ENCODE results near the gene GSG1L.

GSG1L gene

DNA sequence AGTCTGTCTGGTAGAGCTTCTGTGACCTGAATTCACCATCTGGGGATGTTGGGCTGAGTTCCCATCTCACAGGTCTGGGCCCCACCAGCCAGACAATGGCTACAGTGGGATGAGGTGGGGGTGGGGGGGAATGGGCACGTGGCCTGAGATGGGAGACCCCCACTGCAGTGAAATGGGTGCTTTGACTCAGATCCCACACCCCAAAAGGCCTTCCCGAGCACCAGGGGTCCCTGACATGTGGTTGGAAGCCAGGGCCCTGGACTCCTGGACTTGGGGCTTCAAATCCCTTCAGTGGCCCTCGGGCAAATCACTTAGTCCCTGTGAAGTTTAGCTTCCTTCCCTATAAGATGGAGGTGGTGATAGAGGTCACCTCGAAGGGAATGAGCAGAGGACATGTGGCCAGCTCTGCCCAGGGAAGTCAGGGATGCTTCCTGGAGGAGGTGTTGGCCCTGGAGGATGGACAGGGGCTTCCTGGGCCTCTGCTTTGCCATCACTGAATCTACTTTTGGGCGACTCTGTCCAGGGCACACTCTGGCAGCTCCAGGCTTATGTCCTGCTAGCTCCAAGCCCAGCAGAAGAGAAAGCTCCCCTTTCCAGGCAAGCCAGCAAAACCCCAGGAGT, 295.4 kb downstream of the GSG1L start:
- no peak for DNase-seq

DNA sequence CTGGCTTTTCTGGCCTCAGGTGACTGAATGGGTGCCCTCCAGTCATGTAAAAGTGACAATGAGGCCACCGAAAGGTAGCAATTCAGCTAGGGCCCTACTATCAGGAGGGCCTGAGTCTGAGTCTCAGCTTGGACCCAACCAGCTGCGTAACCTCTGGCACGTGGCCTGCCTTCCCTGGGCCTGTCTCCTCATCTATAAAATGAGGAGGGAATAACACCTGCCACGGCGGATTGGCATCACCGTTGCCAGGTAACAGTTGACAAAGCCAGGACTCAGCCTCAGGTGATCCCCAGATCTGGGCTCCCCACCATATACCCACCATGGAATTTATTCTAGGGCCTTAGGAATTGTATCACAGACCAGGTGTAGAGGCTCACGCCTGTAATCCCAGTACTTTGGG, 296.4 kb downstream of the GSG1L start:
- no peak for DNase-seq

DNA sequence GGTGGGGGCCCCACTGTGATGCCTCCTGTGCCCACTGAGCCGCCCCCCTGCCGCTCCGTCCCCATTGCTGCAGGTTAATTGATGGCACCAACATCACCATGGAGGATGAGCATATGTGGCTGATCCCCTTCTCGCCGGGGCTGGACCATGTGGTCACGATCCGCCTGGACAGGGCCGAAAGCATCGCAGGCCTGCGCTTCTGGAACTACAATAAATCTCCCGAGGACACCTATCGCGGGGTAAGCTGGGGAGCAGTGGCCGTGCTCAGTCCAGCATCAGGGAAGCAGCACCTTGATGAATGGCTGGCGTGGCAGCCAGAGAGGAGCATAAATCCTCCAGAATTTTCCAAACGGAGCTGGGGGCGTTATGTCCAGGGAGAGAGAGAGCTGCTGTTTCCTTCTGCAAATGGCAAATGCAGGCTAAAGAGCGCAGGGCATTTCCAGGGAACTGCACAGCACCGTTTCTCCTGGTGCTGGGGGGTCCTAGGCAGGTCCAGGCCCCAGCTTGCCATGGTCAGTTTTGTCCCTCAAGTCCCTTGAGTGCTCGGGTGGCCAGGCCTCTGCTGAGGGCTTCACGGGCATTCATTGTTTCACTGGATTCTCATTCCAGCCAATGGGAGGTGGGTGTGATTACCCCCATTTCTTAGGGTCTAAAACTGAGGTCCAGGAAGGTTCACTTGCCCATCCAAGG, 297.1 kb downstream of the GSG1L start:
- no peak for DNase-seq

DNA sequence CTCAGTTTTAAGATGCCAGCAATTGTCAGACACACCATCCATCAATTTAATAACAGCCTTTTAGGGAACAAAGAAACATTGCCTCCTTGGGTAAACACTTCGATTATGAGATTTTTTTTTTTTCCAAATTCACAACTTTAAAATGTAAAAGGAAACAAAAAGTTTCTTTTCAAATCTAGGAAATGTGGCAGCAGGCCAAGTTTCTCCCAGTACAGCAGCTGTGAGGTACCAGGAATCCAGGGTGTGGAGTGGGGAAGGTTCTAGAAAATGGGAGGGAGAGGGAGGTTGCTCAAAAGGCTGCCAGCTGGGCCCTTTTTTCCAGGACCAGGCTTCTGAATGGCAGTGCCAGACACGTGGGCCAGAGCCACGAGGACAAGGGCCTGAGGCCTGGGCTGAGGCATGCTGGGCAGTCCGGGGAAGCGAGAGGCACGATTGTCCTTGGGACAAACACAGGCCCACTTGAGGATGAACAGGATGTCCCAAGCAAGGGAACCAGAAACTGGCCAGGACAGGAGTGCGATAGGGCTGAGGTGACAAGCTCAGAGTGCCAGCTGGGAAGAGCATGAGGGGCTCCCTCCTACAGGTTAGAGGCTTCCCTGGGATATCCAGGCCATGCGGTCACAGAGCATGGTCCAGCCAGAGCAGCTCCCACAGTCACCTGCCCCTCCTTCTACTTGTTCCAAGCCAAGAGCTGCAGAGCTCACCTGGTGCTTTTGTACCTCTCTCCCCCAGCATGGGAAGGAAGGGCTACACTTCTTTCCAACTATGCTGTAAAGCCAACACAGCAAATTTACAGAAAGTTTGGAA, 298.4 kb downstream of the GSG1L start:
- no peak for DNase-seq

DNA sequence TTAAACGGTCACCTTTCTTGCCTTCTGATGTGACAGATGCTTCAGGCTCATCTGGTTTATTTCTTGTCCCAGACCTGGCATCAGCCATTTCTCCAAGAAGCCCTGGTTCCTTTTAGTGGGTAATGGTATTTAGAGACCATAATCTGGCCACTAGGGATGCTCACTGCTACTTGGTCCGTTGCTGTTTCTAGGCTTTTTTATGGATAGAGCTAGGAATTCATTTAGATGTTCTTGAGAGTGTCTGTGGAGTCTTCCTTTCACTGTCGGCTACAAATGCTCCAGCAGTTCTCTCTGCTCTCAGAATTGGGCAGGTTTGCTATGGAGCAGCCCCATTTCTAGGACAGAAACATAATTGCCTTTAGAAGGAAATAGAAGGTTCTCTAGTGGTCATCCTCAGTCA, 299.1 kb downstream of the GSG1L start:
- no peak for DNase-seq

DNA sequence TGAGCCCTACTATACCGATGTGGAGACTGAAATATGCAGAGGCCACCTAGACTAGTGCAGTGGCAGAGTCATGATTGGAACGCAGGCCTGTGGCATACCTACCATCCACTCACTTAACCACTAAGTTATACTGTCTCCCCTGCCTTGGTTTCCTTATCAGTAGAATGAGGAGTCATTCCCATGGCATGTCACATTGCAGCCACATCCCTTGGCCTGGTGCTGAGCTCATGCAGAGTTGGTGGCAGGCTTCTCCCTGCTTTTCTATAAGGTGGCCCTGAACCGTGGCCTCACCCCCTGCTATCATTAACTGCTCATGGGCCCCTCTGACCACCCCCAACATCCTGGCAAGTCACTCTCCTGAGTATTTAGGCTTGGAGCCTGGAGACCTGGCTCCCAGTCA, 301.1 kb downstream of the GSG1L start:
- no peak for DNase-seq

DNA sequence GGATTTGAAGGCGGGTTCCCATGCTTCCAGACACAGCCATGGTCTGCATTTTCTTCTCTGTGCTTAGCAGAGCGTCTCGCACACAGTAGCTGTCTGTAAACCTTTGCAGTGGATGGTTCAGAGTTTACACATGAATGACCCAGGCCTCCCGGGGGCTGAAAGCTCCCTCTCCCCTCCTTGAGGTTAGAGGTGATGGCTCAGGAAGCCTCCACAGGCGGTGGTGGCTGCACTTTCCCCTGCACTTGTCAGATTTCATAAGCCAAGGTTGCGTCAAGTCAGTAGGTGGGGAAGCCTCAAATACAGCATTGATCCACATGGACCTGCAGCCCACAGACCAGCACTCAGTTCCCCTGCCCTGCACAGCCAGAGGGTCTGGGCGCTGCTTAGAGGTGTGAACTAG, 301.7 kb downstream of the GSG1L start:
- no peak for DNase-seq

DNA sequence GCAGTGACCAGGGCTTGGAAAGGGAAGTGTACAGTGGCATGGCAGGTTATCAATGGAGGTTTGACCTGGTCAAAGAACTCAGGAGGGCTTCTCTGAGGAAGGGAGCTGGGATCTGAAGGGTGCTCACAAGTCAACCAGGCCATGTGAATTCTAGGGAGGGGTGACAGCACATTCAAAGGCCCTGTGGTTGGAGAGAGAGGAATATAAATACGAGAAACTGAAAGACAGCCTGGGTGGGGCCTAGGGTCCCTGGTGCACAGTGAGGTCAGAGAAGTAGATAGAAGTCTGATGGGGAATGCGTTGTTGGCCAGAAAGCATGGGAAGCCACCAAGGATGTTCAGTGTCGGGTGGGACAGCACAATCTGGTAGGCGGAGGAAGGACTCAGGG, 302.7 kb downstream of the GSG1L start:
- no peak for DNase-seq

DNA sequence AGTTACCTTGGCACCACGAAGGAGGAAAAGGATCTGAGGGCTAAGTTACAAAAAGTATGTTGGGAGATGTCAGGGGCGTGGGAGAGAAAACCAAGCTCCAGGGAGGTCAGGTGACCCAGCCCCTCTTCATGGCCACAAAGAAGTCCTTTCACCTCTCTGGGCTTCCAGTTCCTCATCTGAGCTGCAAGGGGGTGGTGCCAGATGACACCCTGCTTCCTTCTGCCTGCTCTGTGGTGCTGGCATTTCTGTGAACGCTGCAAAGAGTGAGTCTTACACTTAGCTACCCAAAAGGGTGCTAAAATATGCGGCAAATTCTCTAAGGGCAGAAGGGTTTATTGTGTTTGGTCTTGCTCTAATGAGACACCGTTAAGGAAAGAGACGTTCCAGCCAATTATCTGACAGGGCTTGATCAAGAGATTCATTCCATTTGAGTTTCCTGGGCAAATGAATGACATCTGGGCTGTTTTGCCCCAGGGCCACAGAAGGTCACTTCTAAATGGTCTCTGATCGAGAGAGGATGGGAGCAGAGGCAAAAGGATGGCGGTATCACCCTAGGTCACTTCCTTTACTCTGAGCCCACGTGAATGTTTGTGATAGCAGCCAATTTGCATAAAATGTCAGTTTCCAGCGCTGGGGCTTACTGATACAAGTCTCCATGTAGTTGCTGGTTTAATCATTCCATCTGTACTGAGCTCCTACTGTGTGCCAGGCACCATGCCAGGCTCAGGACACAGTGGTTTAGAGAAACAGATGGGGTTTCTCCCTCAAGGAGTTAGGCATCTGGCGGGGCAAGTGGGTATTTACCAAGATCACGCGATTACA, 303.3 kb downstream of the GSG1L start:
- no peak for DNase-seq

DNA sequence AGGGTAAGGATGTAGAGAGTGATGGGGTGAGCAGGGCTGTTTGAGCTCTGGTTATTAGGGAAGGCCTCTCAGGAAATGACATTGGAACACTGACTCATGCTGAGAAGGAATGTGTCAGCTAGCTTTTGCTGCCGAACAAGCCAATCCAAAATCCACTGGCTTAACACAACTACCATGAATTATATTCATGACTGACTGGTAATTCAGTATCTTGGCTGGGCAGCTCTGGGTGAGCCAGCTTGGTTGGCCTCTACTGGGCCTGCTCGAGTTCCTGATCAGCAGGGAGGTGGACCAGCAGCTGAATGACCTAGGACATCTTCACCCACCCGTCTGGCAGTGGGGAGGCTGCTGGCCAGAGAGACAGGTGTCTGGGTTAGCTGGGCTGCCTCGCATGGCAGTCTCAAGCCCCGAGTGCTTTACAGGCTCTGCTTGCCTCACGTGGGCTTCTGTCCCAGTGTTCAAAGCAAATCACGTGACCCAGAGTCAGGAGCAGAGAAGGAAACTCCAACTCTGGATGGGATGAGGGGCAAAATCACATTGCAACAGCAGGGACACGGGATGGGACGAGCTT, 304.1 kb downstream of the GSG1L start:
- DNase-seq = no peak

DNA sequence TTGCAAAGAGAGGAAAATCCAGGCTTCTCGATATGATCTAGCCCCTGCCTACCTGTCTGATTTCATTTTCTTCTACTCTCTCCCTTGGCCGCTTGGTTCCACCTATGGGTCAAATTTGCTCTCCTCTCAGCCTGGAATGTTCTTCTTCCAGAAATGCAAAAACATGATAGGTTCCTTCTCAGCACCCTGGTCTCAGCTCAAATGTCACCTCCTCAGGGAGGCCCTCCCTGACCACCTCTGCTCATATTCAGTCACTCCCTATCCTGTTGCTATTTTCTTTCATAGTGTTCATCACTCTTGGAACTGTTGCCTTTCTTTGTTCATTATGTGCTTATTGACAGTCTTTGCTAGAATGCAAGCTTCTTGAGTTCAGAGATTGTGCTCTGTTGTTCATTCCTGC, 305.0 kb downstream of the GSG1L start:
- DNase-seq = no peak

DNA sequence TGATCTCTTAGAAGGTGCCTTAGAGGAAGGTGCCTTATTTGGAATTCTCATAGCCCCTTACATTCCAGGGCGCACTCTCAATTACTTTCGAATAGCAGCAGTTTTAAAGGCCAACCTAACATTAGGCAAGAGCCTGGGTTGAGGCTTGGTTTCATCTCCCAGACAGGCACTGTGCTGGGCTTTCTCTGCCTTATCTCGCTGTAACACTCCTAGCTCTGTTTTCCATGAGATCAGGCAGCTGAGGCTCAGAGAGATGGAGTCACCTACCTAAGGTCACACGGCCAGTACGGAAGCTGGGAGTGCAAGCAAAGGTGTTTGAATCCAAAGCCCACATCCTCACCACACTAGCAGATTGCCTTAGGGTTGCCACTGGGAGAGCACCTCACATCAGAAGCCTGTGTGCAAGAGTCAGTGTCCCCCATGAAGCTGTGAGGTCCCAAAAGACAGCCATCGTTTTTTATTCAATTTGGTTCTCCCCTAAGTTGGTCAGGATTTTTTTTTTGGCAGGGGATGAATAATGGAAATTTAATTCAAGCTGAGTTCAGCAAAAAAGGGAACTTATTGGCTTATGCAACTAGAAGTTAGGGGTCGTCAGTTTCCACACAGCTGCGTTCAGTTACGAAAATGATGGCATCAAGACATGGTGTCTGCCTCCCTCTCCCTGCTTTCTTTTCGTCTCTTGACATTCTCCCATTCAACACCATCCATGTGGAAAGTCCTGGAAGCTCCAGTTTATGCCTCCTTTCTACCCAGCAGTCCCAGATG, 307.1 kb downstream of the GSG1L start:
- no peak for DNase-seq

DNA sequence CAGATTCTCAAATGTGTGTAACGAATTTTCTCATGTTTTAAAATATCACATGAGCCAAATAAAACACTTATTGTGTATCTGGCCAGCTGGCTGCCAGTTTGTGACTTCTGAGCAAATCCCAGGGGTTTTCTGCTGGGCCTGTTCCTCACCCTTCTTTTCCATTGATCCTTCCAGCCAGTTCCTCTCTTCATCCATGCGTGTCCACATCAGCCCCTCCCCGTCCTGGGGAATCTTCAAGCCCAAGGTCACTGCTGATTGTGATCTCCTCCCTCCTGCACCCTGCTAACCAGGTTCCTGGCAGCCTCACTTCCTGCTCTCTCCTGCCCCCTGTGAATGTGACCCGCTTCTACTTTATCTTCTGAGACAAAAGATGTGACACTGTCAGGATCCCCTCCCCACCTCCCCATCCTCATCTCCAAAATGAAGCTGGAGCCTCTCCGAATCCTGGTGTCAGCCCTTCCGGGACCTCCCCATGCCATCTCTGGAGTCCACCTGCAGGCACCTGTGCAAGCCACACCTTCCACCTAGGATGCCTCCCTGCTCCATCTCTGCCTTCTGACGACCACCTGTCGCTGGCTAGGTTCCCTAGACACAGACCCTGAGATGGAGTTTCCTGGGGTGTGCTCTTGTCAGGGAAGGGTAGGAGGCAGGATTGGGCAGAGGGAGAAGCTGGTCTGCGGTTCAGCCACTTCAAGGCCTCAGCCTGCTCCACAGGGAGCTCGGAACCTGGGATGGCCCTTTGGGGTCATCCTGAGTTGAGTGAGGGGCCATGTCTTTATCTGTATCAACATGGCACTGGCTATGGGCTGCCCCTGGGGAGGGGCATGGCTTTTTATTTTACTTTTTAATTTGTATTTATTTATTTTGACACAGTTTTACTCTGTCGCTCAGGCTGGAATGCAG, 308.5 kb downstream of the GSG1L start:
- DNase-seq = no peak

DNA sequence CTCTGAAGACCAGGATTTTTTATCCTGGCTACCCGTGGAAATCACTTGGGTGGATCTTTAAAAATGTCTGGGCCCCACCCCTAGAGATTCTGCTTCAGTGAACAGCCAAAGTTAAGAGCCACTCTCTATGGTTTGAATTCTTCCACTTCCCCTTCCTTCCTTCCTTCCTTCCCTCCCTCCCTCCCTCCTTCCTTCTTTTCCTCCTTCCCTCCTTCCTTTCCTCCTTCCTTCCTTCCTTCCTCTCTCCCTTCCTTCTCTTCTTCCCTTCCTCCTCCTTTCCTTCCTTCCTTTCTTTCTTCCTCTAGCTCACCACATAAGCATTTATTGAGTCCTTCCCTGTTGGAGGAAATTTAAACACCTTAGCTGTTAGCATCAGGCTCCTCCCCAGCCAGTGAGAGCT, 310.0 kb downstream of the GSG1L start:
- no peak for DNase-seq

DNA sequence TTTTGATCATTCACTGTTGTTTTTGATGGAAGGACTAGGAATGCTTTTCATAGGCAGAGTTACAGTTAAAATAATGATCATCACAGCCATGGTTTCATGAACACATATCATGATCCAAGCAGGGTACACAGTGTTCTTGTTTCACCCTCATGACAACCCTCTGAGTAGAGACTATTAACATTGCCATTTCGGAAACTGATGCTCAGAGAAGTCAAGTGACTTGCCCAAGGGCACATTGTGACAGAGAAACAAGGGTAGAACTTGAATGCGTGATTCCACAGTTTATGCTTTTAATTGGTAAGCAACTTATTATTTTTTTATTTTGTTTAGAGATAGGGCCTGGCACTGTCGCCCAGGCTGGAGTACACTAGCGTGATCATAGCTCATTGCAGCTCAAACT, 311.3 kb downstream of the GSG1L start:
- no peak for DNase-seq

DNA sequence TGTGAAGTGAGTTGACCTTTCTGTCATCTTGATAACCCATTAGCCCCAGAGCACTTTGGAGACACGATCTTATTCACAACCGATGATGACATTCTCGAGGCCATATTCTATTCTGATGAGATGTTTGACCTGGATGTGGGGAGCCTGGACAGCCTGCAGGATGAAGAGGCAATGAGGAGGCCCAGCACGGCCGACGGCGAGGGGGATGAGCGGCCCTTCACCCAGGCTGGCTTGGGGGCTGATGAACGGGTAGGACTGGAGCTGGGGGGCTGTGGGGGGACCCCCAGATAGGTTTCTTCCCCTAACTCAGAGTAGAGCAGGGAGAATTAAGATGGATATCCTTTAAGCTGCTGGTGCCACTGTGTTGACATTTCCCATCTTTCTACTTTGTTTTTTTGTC, 311.8 kb downstream of the GSG1L start:
- no peak for DNase-seq

DNA sequence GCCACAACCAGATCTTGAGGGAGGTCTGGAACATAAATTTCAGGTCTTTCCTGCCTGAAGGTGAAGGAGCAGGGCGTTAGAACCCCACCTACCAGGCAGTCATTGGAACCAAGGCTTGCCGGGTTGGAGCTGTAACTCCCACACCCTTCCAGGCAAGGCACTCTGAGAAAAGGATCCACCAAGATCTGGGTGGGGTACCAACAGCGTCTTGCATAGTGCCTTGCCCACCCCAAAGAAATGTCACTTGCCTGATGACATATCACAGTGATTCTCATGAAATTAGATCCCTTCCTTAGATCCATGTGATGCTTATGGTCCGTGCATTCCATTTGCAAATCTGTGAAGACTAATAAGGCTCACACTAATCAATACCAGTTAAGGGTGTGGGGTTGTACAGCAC, 312.3 kb downstream of the GSG1L start:
- DNase-seq = no peak

DNA sequence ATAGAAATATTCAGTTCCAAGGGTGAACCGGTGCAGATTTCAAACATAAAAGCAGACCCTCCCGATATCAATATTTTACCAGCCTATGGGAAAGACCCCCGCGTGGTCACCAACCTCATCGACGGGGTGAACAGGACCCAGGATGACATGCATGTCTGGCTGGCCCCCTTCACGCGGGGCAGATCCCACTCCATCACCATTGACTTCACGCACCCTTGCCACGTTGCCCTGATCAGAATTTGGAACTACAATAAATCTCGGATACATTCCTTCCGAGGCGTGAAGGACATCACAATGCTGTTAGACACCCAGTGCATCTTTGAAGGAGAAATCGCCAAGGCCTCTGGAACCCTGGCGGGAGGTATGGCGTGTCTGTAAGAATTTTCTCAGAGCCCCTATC, 313.6 kb downstream of the GSG1L start:
- DNase-seq = no peak

DNA sequence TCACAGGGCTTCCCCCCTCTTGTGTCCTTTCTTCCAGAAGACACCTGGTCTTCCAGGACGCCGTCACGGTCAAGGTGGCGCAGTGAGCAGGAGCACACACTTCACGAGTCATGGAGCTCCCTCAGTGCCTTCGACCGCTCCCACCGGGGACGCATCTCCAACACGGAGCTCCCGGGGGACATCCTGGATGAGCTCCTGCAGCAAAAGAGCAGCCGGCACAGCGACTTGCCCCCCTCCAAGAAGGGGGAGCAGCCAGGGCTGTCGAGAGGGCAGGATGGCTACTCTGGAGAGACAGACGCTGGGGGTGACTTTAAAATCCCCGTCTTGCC, 314.0 kb downstream of the GSG1L start:
- no peak for DNase-seq

DNA sequence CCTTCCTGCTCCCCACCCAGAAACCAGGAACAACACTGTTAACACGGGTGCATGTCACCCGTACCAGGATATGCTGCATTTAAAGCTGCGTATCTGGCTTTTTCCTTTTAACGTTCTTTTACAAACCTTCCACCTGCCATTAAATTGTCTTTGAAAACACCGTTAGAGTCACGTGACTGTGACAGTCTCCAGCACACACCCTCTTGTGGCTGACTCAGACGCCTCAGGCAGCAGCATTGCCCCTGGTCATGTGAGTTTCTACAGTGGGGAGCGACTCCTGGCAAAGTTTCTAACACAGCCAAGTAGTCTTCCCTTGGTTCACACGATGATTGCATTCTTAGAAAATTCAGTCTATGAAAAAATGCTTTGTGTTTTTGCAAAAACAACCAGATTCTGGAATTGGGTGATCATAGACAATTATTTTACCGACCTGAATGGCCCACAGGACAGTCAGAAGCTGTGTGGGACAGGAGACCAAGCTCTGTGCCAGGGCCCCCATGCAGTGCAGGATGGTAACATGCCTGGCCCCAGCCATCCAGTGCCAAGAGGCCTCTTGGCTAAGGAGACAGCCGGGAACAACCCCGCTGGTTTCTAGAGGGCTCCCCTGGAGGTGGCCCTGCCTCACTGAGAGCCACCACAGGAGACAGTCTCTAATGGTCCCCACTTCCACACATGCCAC, 314.5 kb downstream of the GSG1L start:
- no peak for DNase-seq

DNA sequence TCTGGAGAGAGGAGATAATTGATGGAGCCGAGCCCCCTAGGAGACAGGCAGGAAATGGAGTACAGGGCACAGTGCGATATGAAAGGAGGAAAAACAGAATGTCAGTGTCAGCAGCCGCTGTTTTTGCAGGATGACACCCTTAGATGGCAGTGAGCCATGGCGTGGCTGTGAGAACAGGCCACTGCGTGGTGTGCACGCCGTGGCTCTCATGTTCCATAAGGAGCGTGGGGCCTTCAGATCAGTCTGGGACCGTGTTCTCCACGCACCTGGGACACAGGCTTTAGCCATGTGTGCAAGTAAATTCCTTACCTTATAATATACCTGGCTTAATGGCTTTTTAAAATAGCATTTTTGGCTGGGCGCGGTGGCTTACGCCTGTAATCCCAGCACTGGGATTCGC, 315.6 kb downstream of the GSG1L start:
- DNase-seq = no peak

All from NCI-H446 (cell line).